NCI-H1930 (cell line): ENCODE results near the gene LDAF1.
"Not testable (repeated sequence)": the region's sequence is repeated elsewhere in the genome, so short reads cannot be mapped to it uniquely, and the experiment has no call there.

Experiments
- DNase-seq, 2 experiments: peaks; one replicate each; lab custom pipeline; 2025; lab: John Stamatoyannopoulos, UW

LDAF1 gene

GRCh38 chr16:21195330-21195729 lies 36.9 kb downstream of the LDAF1 start:
- DNase-seq: not testable (repeated sequence)

GRCh38 chr16:21197112-21197511 lies 38.6 kb downstream of the LDAF1 start:
- no peak for DNase-seq

GRCh38 chr16:21197621-21198020 lies 39.1 kb downstream of the LDAF1 start:
- no peak for DNase-seq

- DNase-seq: no peak
Measured at GRCh38 chr16:21199607-21200218, 41.2 kb downstream of the LDAF1 start.

GRCh38 chr16:21203155-21203797 lies 44.8 kb downstream of the LDAF1 start:
- DNase-seq: no peak

- DNase-seq: no peak
Measured at GRCh38 chr16:21205303-21205702, 46.8 kb downstream of the LDAF1 start.

- no peak for DNase-seq
Measured at GRCh38 chr16:21206550-21206949, 48.1 kb downstream of the LDAF1 start.

GRCh38 chr16:21208446-21209230 lies 50.2 kb downstream of the LDAF1 start:
- DNase-seq: no peak

- DNase-seq: no peak
Measured at GRCh38 chr16:21211486-21211885, 53.0 kb downstream of the LDAF1 start, which contains the start of gene ZP2. ZP2 (minus strand) TSS chr16:21211574; CDS start chr16:21211547, 27 bp downstream.

- no peak for DNase-seq
Measured at GRCh38 chr16:21214086-21214485, 55.6 kb downstream of the LDAF1 start.

- DNase-seq: no peak
Measured at GRCh38 chr16:21217121-21217520, 58.6 kb downstream of the LDAF1 start.

- DNase-seq: no peak
Measured at GRCh38 chr16:21218153-21218552, 59.7 kb downstream of the LDAF1 start.

GRCh38 chr16:21219551-21219950 lies 61.1 kb downstream of the LDAF1 start:
- no peak for DNase-seq

- no peak for DNase-seq
Measured at GRCh38 chr16:21222495-21223337, 64.2 kb downstream of the LDAF1 start.

GRCh38 chr16:21223787-21224186 lies 65.3 kb downstream of the LDAF1 start:
- no peak for DNase-seq

GRCh38 chr16:21224800-21225199 lies 66.3 kb downstream of the LDAF1 start:
- DNase-seq: no peak

- DNase-seq: no peak
Measured at GRCh38 chr16:21226749-21227148, 68.3 kb downstream of the LDAF1 start.

- DNase-seq: no peak
Measured at GRCh38 chr16:21227866-21228265, 69.4 kb downstream of the LDAF1 start.

- no peak for DNase-seq
Measured at GRCh38 chr16:21228361-21228872, 69.9 kb downstream of the LDAF1 start.
